ENCODE results near the gene UBB. TPM values are rescaled to one million over a fixed set of nuclear protein-coding genes. Genes with fewer than 3 reads are reported as not detected.

UBB gene
- total RNA-seq, 2 donors from 2014 or later, result 1,163 to 1,195 TPM

Other genes starting within 250 kb of the UBB start
- 10 to 100 TPM; 59.6 to 65.7 TPM for gene NCOR1, start 165.6 kb upstream of the UBB start, total RNA-seq
- gene PIGL, start 163.9 kb upstream of the UBB start, total RNA-seq, result 10 to 100 TPM in 1 of 2 donors, 1 to 10 TPM in 1; 9.7 to 18.0 TPM
- 10 to 100 TPM; 14.4 to 19.8 TPM for gene CENPV, start 27.6 kb upstream of the UBB start, total RNA-seq
- 10 to 100 TPM; 14.3 to 21.1 TPM for gene TRPV2, start 34.5 kb downstream of the UBB start, total RNA-seq
- gene LRRC75A, start 111.1 kb downstream of the UBB start, total RNA-seq, result under 1 TPM; 0.60 to 0.91 TPM
- 10 to 100 TPM in 1 of 2 donors, 1 to 10 TPM in 1; 6.7 to 12.0 TPM for gene ZNF287, start 188.1 kb downstream of the UBB start, total RNA-seq

All from left cardiac atrium (tissue), 2 donors.